ENCODE measurements around the gene HOMEZ. TPM values are rescaled to one million over a fixed set of nuclear protein-coding genes. Genes with fewer than 3 reads are reported as not detected.

The HOMEZ gene
- total RNA-seq, 1 experiment from 2014 or later, result 18.2 TPM

- H3K27ac ChIP-seq (ENCODE audit: low read depth, low read length), result peak overlapping the region; percentile 96
- H2AFZ ChIP-seq (ENCODE audit: low read depth, low read length, poor library complexity, severe bottlenecking), result no peak overlapping the region
- no peaks in the 10 kb centered on the region for H3K27me3 ChIP-seq (ENCODE audit: insufficient read depth, low read length)
- no peaks in the 10 kb centered on the region for H4K20me1 ChIP-seq (ENCODE audit: insufficient read depth)
- H3K4me2 ChIP-seq (ENCODE audit: low read length), result peak overlapping the region; percentile 97
- no peaks in the 10 kb centered on the region for H3K79me2 ChIP-seq (ENCODE audit: insufficient read depth, low read length)
- DNase-seq (ENCODE audit: low read depth, low spot score) (peak; percentile 95), ATAC-seq (peak; percentile 84)
- peaks cover 18 to 41% of the 10 kb centered on the region in 2 experiments for H3K4me1 ChIP-seq (ENCODE audit: control insufficient read depth in 1 of 2, insufficient read depth in 2 of 2, low read length in 2 of 2)
- no peaks in the 10 kb centered on the region for H3K9me3 ChIP-seq (ENCODE audit: control insufficient read depth in 1 of 2, insufficient read depth in 1 of 2, low read depth in 1 of 2, low read length in 2 of 2)
- peak overlapping the region; percentile 54 to 64 for H3K4me3 ChIP-seq (replicated peaks in 1 of 2; ENCODE audit: low read depth in 1 of 2, low read length in 2 of 2)
- POLR2A ChIA-PET, result interaction anchor here (0.7 to 2.0 kb wide), 6 partner anchors 9 to 192 kb away, joined by 3 to 13 read pairs (median 4); partner anchors contain the start of gene PABPN1
- CTCF ChIA-PET, result interaction anchor here (1.0 to 4.8 kb wide), 9 partner anchors 8 to 206 kb away, joined by 3 to 27 read pairs (median 5); partner anchors contain the start of genes ACIN1, C14orf119, HOMEZ and PABPN1
- no peaks in the 10 kb centered on the region for H3K36me3 ChIP-seq (ENCODE audit: control insufficient read depth in 1 of 2, insufficient read depth in 2 of 2, low read length in 2 of 2)
- BruUV-seq (replicated peaks), result no TSS peak
- peak overlapping the region; percentile 82 for H3K9ac ChIP-seq (ENCODE audit: low read length)
- RAD21 ChIA-PET (ENCODE audit: low non-redundant PET in 1 of 2, low total read pairs in 2 of 2, uncharacterized antibody in 2 of 2, unreplicated experiment in 2 of 2), result interaction anchor here (0.6 to 1.1 kb wide), 2 partner anchors 58 to 181 kb away, joined by 3 to 8 read pairs; no protein-coding TSS in a partner anchor
- no peaks in the 10 kb centered on the region for H3K9me2 ChIP-seq (ENCODE audit: insufficient read depth)
- intact Hi-C loops (cut with micrococcal nuclease), result loop anchor here (10.0 kb wide), 1 partner anchor 317 kb away; the partner anchor contains the start of gene AJUBA
- TF ChIP-seq SRF (IDR thresholded peaks at IDR 0.05; ENCODE audit: low read depth), result no peak
- no peak for TF ChIP-seq ZFX (IDR thresholded peaks at IDR 0.05)
- no peak for TF ChIP-seq ZNF274 (IDR thresholded peaks at IDR 0.05; ENCODE audit: low read depth, low read length)
- no peak for TF ChIP-seq FOSL1 (IDR thresholded peaks at IDR 0.05; ENCODE audit: low read depth)
- peak; percentile 33 for TF ChIP-seq POLR2AphosphoS5 (IDR thresholded peaks at IDR 0.05; ENCODE audit: low read depth, low read length)
- no peak for TF ChIP-seq JUND (IDR thresholded peaks at IDR 0.05)
- no peak for TF ChIP-seq SP1 (IDR thresholded peaks at IDR 0.05; ENCODE audit: low read depth)
- TF ChIP-seq TCF7L2 (IDR thresholded peaks at IDR 0.05; ENCODE audit: borderline replicate concordance, extremely low read depth, insufficient read depth, insufficient read length), result peak; percentile 95
- TF ChIP-seq CTCF (IDR thresholded peaks at IDR 0.05 in 2 of 3, conservative IDR thresholded peaks at IDR 0.05 in 1 of 3; ENCODE audit: borderline replicate concordance in 1 of 3, insufficient read depth in 1 of 3, low read depth in 2 of 3, low read length in 2 of 3), result peak in 2 of 3 experiments; percentile 69 to 70; a peak in 4 of 6 replicates
- no peak for TF ChIP-seq EZH2phosphoT487 (IDR thresholded peaks at IDR 0.05; ENCODE audit: borderline replicate concordance)
- TF ChIP-seq YY1 (IDR thresholded peaks at IDR 0.05; ENCODE audit: extremely low read depth, insufficient replicate concordance, low read depth, low read length), result peak; percentile 38
- no peak for TF ChIP-seq CEBPB (IDR thresholded peaks at IDR 0.05; ENCODE audit: low read depth)
- no peak for TF ChIP-seq SIN3A (IDR thresholded peaks at IDR 0.05; ENCODE audit: low read depth)
- TF ChIP-seq EGR1 (IDR thresholded peaks at IDR 0.05; ENCODE audit: low read depth), result no peak
- TF ChIP-seq POLR2A (IDR thresholded peaks at IDR 0.05; ENCODE audit: borderline replicate concordance, extremely low read depth, insufficient read depth, insufficient read length), result peak; percentile 33
- TF ChIP-seq MAX (IDR thresholded peaks at IDR 0.05), result no peak
- no peak for TF ChIP-seq ZBTB33 (IDR thresholded peaks at IDR 0.05; ENCODE audit: extremely low read depth, insufficient replicate concordance, low read length)
- TF ChIP-seq ATF3 (IDR thresholded peaks at IDR 0.05), result no peak
- TF ChIP-seq EZH2 (IDR thresholded peaks at IDR 0.05), result no peak
- TF ChIP-seq ELF1 (IDR thresholded peaks at IDR 0.05; ENCODE audit: borderline replicate concordance, low read depth), result no peak
These were observed 15.5 kb upstream of the HOMEZ start for GRCh38 chr14:23301288-23301968.

Data from HCT116 (cell line).